Esophagus muscularis mucosa (tissue), 4 donors: ENCODE measurements around the gene SPEF2.

Experiments used
- EP300 ChIP-seq: sonication (generic); formaldehyde crosslinking; IDR thresholded peaks from one replicate; pipeline ENCODE4 v1.6.1; 2017; ENCODE audit warnings: antibody characterized with exemption
- POLR2A ChIP-seq: fragments of 450-650 bp; IDR thresholded peaks from one replicate; pipeline ENCODE4 v1.6.1; 2017; ENCODE audit warnings: antibody characterized with exemption, moderate library complexity, mild to moderate bottlenecking, low read depth
- TF ChIP-seq, protein P1 (sequence below), 3 experiments: fragments of 200-600 bp in 2 of 3; fragments of 450-650 bp in 1 of 3; sonication (generic) in 2 of 3; IDR thresholded peaks; one replicate each; pipeline ENCODE4 v1.5.1; 2017 to 2019; ENCODE audit warnings: antibody characterized with exemption in 3 of 3, mild to moderate bottlenecking in 2 of 3, moderate library complexity in 1 of 3

DNA sequence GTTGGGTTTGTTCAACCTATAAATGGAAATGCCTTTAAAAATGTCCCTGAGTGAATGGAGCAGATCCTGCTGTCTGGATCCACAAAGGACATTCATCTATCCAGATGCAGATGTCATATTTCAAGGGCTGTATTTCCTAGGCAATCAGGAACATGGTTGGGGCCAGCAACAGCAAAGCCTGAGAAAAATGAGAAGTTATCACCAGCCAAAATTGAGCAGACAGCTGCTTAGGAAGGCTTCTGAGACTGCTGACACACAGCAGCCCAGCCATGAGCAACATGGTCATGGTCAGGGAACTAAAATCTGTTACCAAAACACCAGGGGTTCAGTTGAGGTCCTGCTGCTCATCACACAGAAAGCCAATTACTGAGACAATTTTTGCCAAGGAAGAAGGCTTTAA is 229.8 kb downstream of the SPEF2 start:
- TF ChIP-seq, protein P1, sequence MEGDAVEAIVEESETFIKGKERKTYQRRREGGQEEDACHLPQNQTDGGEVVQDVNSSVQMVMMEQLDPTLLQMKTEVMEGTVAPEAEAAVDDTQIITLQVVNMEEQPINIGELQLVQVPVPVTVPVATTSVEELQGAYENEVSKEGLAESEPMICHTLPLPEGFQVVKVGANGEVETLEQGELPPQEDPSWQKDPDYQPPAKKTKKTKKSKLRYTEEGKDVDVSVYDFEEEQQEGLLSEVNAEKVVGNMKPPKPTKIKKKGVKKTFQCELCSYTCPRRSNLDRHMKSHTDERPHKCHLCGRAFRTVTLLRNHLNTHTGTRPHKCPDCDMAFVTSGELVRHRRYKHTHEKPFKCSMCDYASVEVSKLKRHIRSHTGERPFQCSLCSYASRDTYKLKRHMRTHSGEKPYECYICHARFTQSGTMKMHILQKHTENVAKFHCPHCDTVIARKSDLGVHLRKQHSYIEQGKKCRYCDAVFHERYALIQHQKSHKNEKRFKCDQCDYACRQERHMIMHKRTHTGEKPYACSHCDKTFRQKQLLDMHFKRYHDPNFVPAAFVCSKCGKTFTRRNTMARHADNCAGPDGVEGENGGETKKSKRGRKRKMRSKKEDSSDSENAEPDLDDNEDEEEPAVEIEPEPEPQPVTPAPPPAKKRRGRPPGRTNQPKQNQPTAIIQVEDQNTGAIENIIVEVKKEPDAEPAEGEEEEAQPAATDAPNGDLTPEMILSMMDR (IDR thresholded peaks at IDR 0.05) = no peak
- TF ChIP-seq POLR2A = no peak
- TF ChIP-seq EP300 = no peak
